ENCODE measurements around the gene ARHGEF17. TPM values are rescaled to one million over a fixed set of nuclear protein-coding genes. Genes with fewer than 3 reads are reported as not detected.

The ARHGEF17 gene
- total RNA-seq, 4 donors from 2014 or later: 54.0 to 125 (median 61.4) TPM

DNA sequence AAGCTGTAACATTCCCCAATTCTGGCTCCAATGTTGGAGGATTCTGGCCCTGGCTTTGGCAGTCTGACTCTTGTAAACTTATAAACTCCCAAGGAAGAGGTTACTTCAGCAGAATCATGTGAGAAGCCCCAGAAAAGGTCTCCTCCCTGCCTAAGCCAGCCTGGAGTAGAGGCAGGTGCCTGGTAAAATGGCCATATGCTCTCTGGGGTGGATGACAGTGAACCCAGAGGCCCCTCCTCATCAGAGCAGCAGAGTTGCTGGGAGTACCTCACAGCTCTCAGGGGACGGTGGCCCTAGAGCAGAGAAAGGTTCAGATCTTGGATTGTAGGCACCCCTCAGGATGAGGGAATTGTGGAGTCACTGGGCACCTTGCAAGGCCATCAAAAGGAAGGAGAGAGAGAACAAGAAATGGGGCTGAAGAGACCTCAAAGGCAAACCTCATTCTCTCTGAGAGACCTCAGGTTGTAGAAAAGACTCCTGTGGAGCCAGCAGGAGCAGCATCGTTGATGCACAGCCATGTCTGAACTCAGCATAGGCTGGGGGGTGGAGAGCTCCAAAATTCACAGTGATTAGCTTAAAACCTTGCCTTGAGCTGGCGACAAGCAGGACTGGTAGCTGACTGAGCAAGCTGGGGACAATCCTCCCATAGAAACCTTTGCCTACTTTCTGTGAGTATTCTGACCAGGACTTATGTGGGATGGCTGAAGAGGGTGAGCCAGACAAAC lies 40.8 kb upstream of the ARHGEF17 start:
- WGBS, 2 donors: 70 to 75% methylated on average over 3 of the region's 3 CpGs
- peaks cover 11 to 28% of the 10 kb centered on the region in 2 donors for H3K4me1 ChIP-seq
- TF ChIP-seq CTCF (IDR thresholded peaks at IDR 0.05) (no peak), POLR2A (IDR thresholded peaks at IDR 0.05) (no peak)
- DNase-seq: no peak
- H3K36me3 ChIP-seq: no peaks in the 10 kb centered on the region
- intact Hi-C loops (cut with DNase I): no loop called here
- no peaks in the 10 kb centered on the region for H3K9me3 ChIP-seq
- no peak overlapping the region for H3K27ac ChIP-seq
- H3K4me3 ChIP-seq (replicated peaks in 1 of 3): no peak overlapping the region
- H3K27me3 ChIP-seq: no peaks in the 10 kb centered on the region

- H3K27ac ChIP-seq: no peak overlapping the region
- no peaks in the 10 kb centered on the region for H3K9me3 ChIP-seq
- peaks cover 11 to 33% of the 10 kb centered on the region in 2 donors for H3K4me1 ChIP-seq
- H3K27me3 ChIP-seq: no peaks in the 10 kb centered on the region
- WGBS, 2 donors: 91 to 93% methylated on average over 8 of the region's 8 CpGs
- no peak overlapping the region for H3K4me3 ChIP-seq (replicated peaks in 1 of 3)
- no peaks in the 10 kb centered on the region for H3K36me3 ChIP-seq
- no peak for DNase-seq
- intact Hi-C loops (cut with DNase I): no loop called here
- TF ChIP-seq POLR2A (IDR thresholded peaks at IDR 0.05) (no peak), CTCF (IDR thresholded peaks at IDR 0.05) (no peak)
Observed at GRCh38 chr11:73267906-73268540, 40.1 kb upstream of the ARHGEF17 start.

- TF ChIP-seq CTCF (IDR thresholded peaks at IDR 0.05) (no peak), POLR2A (IDR thresholded peaks at IDR 0.05) (no peak)
- Histone ChIP-seq H3K27me3 (no peaks in the 10 kb centered on the region), H3K27ac (no peak overlapping the region), H3K4me1 (peaks cover 11 to 40% of the 10 kb centered on the region in 2 donors), H3K36me3 (no peaks in the 10 kb centered on the region), H3K9me3 (no peaks in the 10 kb centered on the region), H3K4me3 (replicated peaks in 1 of 3) (no peak overlapping the region)
- DNase-seq: no peak
- intact Hi-C loops (cut with DNase I): no loop called here
- WGBS, 2 donors: 86 to 89% methylated on average over 4 to 8 of the region's 8 CpGs
Observed at GRCh38 chr11:73268671-73269271, 39.3 kb upstream of the ARHGEF17 start.

GRCh38 chr11:73269459-73270015 lies 38.5 kb upstream of the ARHGEF17 start:
- Histone ChIP-seq H3K9me3 (no peaks in the 10 kb centered on the region), H3K4me1 (peaks cover 8 to 38% of the 10 kb centered on the region in 2 donors), H3K4me3 (replicated peaks in 1 of 3) (no peak overlapping the region), H3K36me3 (no peaks in the 10 kb centered on the region), H3K27ac (peak overlapping the region in 1 of 3 donors; percentile 23), H3K27me3 (no peaks in the 10 kb centered on the region)
- peak; percentile 55 to 56 for DNase-seq
- WGBS, 2 donors: 60 to 72% methylated on average over 6 to 7 of the region's 7 CpGs
- TF ChIP-seq CTCF (IDR thresholded peaks at IDR 0.05) (no peak), POLR2A (IDR thresholded peaks at IDR 0.05) (no peak)
- intact Hi-C loops (cut with DNase I): no loop called here

Measured in thyroid gland (tissue), 4 donors.